ENCODE measurements around the gene ARFRP1. TPM values are rescaled to one million over a fixed set of nuclear protein-coding genes. Genes with fewer than 3 reads are reported as not detected.
A peak's percentile ranks its signal among the peaks of the same experiment; 100 is the strongest.

The ARFRP1 gene
- total and polyA plus RNA-seq, 2 of the 4 experiments (the other 2 are of a cell fraction): 25.3 to 36.6 TPM

DNA sequence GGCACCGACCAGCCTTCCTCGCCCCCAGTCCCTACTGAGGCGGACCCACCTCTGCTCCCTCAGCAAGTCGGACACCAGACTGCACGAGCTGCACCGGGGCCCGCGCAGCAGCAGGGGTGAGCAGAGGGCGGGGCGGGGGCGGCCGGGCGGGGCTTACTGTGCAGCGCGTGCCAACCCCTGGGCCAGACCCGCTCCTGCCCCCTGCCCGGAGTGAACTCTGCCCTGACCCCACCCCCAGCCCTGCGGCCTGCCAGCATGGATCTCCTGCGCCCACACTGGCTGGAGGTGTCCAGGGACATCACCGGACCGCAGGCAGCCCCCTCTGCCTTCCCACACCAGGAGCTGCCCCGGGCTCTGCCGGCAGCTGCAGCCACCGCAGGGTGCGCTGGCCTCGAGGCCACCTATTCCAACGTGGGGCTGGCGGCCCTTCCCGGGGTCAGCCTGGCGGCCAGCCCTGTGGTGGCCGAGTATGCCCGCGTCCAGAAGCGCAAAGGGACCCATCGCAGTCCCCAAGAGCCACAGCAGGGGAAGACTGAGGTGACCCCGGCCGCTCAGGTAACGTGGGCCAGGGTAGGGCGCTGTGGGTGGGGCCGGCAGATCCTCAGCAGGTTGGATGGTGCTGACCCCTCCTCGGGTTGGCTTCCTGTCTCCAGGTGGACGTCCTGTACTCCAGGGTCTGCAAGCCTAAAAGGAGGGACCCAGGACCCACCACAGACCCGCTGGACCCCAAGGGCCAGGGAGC, 30.3 kb upstream of the ARFRP1 start:
- no TSS peak for BruUV-seq (replicated peaks)
- dilution Hi-C loops (cut with HindIII; ENCODE audit: low sequenced_read_pairs, unreplicated experiment) (no loop called here), intact Hi-C loops (cut with micrococcal nuclease) (no loop called here), in situ Hi-C loops (cut with MboI; ENCODE audit: low sequenced_read_pairs) (no loop called here)
- Histone ChIP-seq H3K27me3 (ENCODE audit: control insufficient read depth, insufficient read depth, low read length) (no peaks in the 10 kb centered on the region), H3K14ac (replicated peaks; ENCODE audit: low read depth, low read length) (no peak overlapping the region), H3K9me1 (ENCODE audit: insufficient read depth, low read length) (no peaks in the 10 kb centered on the region), H3K23ac (ENCODE audit: low read depth, low read length) (no peak overlapping the region), H3K4me3 (ENCODE audit: insufficient read depth, low read depth, low read length) (no peak overlapping the region), H4K91ac (ENCODE audit: insufficient read depth, low read depth, low read length) (no peak overlapping the region), H4K8ac (ENCODE audit: low read depth in 2 of 2, low read length in 2 of 2) (no peak overlapping the region), H3K36me3 (ENCODE audit: control insufficient read depth, insufficient read depth, low read length) (peaks cover 43% of the 10 kb centered on the region), H3K4me2 (ENCODE audit: low read depth, low read length) (no peak overlapping the region), H2BK120ac (ENCODE audit: low read depth, low read length) (no peak overlapping the region), H4K20me1 (ENCODE audit: insufficient read depth, low read length) (peaks cover 27% of the 10 kb centered on the region), H3K4me1 (ENCODE audit: control insufficient read depth, insufficient read depth, low read length) (peaks cover 10% of the 10 kb centered on the region), H3K9me3 (ENCODE audit: control insufficient read depth, insufficient read depth, low read length) (no peaks in the 10 kb centered on the region), H2BK20ac (ENCODE audit: low read depth, low read length) (no peak overlapping the region), H4K5ac (ENCODE audit: low read depth, low read length) (no peak overlapping the region), H3K27ac (ENCODE audit: insufficient read depth, low read length) (no peak overlapping the region), H2BK5ac (ENCODE audit: low read depth, low read length, poor library complexity, severe bottlenecking) (no peak overlapping the region), H3K79me1 (ENCODE audit: low read depth in 1 of 2, low read length in 2 of 2) (peaks cover 4 to 22% of the 10 kb centered on the region in 2 experiments; a peak in 2 of 4 replicates), H3K9ac (ENCODE audit: low read depth, low read length) (no peak overlapping the region), H2AFZ (replicated peaks; ENCODE audit: low read length, poor library complexity) (peak overlapping the region; percentile 33), H2BK15ac (ENCODE audit: low read depth, low read length) (no peak overlapping the region), H2AK9ac (replicated peaks; ENCODE audit: low read depth, low read length, poor library complexity) (no peak overlapping the region), H3K18ac (ENCODE audit: low read depth, low read length) (no peak overlapping the region), H2AK5ac (ENCODE audit: low read depth, low read length) (no peak overlapping the region), H3K56ac (ENCODE audit: extremely low read depth, insufficient read depth, low read length) (no peak overlapping the region), H3K4ac (ENCODE audit: low read depth, low read length) (no peak overlapping the region)
- 66% methylated on average over 28 of the region's 43 CpGs; no CpG with 5 or more reads in 1 of the 2 experiments for WGBS, 2 experiments (ENCODE audit: extremely low coverage in 2 of 2, insufficient read length in 1 of 2)
- TF ChIP-seq, protein P1, sequence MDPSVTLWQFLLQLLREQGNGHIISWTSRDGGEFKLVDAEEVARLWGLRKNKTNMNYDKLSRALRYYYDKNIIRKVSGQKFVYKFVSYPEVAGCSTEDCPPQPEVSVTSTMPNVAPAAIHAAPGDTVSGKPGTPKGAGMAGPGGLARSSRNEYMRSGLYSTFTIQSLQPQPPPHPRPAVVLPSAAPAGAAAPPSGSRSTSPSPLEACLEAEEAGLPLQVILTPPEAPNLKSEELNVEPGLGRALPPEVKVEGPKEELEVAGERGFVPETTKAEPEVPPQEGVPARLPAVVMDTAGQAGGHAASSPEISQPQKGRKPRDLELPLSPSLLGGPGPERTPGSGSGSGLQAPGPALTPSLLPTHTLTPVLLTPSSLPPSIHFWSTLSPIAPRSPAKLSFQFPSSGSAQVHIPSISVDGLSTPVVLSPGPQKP (IDR thresholded peaks at IDR 0.05; ENCODE audit: borderline replicate concordance, low read depth, low read length): no peak
- TF ChIP-seq POLR2A (IDR thresholded peaks at IDR 0.05; ENCODE audit: low read depth, low read length) (no peak), SMC3 (IDR thresholded peaks at IDR 0.05; ENCODE audit: low read depth, low read length) (no peak), RCOR1 (IDR thresholded peaks at IDR 0.05; ENCODE audit: insufficient replicate concordance, low read length) (no peak)
- CTCF ChIA-PET: no interaction called here
- no peak for DNase-seq
- ATAC-seq (ENCODE audit: low read depth): no peak
- POLR2A ChIA-PET (ENCODE audit: unreplicated experiment): no interaction called here
